GM10266 (cell line): Measurements from ENCODE around the gene APH1B.

Source experiments
- DNase-seq: peaks from one replicate; pipeline ENCODE4 v3.0.0; 2012; ENCODE audit errors: extremely low spot score
- TF ChIP-seq, protein P1 (sequence below): IDR thresholded peaks from 2 replicates; pipeline ENCODE4 v1.5.1; 2012; ENCODE audit warnings: mild to moderate bottlenecking, low read depth; ENCODE audit not compliant: control insufficient read depth, insufficient read depth; ENCODE audit errors: missing control alignments

Gene APH1B

GRCh38 chr15:63347074-63347857 lies 69.9 kb downstream of the APH1B start:
- DNase-seq: no peak
- TF ChIP-seq, protein P1, sequence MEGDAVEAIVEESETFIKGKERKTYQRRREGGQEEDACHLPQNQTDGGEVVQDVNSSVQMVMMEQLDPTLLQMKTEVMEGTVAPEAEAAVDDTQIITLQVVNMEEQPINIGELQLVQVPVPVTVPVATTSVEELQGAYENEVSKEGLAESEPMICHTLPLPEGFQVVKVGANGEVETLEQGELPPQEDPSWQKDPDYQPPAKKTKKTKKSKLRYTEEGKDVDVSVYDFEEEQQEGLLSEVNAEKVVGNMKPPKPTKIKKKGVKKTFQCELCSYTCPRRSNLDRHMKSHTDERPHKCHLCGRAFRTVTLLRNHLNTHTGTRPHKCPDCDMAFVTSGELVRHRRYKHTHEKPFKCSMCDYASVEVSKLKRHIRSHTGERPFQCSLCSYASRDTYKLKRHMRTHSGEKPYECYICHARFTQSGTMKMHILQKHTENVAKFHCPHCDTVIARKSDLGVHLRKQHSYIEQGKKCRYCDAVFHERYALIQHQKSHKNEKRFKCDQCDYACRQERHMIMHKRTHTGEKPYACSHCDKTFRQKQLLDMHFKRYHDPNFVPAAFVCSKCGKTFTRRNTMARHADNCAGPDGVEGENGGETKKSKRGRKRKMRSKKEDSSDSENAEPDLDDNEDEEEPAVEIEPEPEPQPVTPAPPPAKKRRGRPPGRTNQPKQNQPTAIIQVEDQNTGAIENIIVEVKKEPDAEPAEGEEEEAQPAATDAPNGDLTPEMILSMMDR: no peak

DNA sequence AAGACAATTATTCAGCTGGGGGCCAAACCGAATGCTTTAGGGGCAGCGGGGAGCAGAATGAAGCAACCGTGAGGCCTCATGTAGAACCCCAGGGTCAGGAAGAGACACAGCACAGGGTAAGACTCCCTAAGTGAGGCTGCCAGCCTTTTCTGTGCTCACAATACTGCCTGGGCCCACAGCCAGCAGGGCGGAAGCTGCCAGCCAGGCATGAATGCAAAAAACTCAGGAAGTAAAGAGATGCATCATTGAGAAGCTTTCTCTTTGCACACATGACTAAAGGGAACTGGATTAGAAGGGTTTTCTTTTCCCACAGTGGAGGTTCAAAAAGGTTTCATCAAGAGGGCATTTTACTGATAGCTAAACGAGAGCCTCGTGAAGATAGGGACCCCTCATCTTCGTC lies 71.0 kb downstream of the APH1B start:
- TF ChIP-seq, protein P1: no peak
- no peak for DNase-seq

GRCh38 chr15:63349156-63349555 lies 71.8 kb downstream of the APH1B start:
- TF ChIP-seq, protein P1: no peak
- DNase-seq: no peak

DNA sequence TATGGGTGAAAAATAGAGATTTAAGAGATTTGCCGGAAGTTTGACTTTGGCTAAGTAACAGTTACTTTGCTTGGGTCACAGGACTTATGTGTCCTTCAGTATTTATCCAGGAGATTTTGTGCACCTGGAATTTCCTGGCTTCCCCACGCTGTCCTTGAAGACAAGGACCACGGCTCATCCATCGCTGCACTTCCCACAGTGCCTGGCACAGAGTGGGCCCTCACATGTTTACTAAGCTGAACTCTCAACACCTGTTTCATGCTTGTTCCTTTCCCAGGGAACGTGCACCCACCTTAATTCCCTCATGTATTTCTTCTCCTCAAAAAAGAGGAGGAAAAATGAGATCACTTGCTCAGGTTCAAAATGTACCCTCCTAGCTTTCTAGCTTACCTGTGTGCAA lies 72.2 kb downstream of the APH1B start:
- TF ChIP-seq, protein P1: no peak
- DNase-seq: no peak

- TF ChIP-seq, protein P1: no peak
- no peak for DNase-seq
Observed at GRCh38 chr15:63350178-63350621, 72.8 kb downstream of the APH1B start.

DNA sequence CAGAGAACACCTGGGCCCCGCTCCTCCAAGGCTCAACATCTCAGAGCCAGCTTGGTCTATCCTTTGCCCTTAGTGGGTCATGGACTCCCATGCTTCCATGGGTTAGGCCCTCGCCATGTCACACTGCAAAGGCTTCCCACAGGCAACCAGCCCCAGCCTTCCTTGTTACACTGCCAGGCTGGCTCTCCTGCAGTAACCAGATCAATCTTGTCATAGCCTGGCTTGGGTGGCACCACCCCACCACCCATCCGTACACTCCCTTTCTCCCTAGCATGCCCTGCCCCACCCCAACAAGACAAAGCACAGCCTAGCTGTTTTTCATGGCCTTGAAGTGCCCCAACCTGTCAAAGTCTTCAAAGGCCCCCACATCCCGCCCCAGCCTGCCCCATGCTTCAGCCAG lies 73.8 kb downstream of the APH1B start:
- TF ChIP-seq, protein P1: no peak
- no peak for DNase-seq

DNA sequence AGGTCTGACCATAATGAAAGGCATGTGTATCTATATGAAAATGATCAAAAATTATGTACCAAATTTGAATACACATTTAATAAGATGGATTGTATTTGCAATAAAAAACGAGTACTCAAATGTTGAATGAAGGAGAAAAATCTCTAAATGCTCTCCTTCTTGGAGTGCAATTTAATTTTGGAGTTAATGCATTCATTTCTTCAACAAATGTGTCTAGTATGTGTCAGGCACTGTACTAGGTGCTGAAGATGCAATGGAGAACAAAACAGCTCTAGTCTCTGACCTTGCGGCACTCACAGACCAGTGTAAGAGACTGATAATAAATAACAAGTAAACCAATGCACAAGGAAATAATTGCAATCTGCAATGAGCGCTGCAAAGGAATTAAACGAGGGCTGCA lies 75.4 kb downstream of the APH1B start:
- TF ChIP-seq, protein P1: no peak
- no peak for DNase-seq
